T-cell (primary cell): ENCODE results near the gene LRRC2. TPM values are rescaled to one million over a fixed set of nuclear protein-coding genes. Genes with fewer than 3 reads are reported as not detected.

Experiments
- ATAC-seq, 4 experiments: fragments of 200-7000 bp in 3 of 4; fragments of 150-1000 bp in 1 of 4; cut with Tn5 transposase; replicated peaks in 1 of 4; 1 replicate in 3 of 4; 2 replicates in 1 of 4; pipeline ENCODE4 v1.10.0; 2021; ENCODE audit warnings: moderate library complexity in 3 of 4, mild to moderate bottlenecking in 2 of 4, moderate number of reproducible peaks in 1 of 4
- CTCF ChIA-PET, 2 donors: fragments of 300-600 bp; sonication (Branson Sonifier 250); formaldehyde crosslinking; loops; one replicate each; lab custom pipeline; 2022; ENCODE audit warnings: antibody characterized with exemption in 2 of 2; lab: Charles Lee
- POLR2A ChIA-PET, 2 donors: fragments of 300-600 bp; sonication (Branson Sonifier 250); formaldehyde crosslinking; loops; one replicate each; lab custom pipeline; 2022; ENCODE audit warnings: antibody characterized with exemption in 2 of 2; lab: Charles Lee
- DNase-seq, 35 experiments: peaks; one replicate each; pipeline versions ENCODE4 v3.0.0 to v3.0.0-alpha.2; 2013 to 2023
- H3K27ac ChIP-seq: one replicate; pipeline ENCODE4 v1.5.1; 2013; ENCODE audit warnings: low read length
- H3K27me3 ChIP-seq, 2 experiments: replicated peaks in 1 of 2; 1 replicate in 1 of 2; 2 replicates in 1 of 2; pipeline versions ENCODE4 v1.6.1 to v1.7.0; 2013; ENCODE audit warnings: low read length in 1 of 2, mixed read lengths in 1 of 2; ENCODE audit not compliant: control insufficient read depth in 2 of 2, insufficient read depth in 2 of 2; ENCODE audit errors: extremely low read depth in 1 of 2
- H3K36me3 ChIP-seq, 2 donors: 1 replicate in 1 of 2; 2 replicates in 1 of 2; pipeline versions ENCODE4 v1.6.1 to v1.7.0; 2013; ENCODE audit warnings: low read length in 1 of 2; ENCODE audit not compliant: control insufficient read depth in 2 of 2, insufficient read depth in 1 of 2; ENCODE audit errors: extremely low read depth in 1 of 2
- H3K4me1 ChIP-seq, 2 experiments: 1 replicate in 1 of 2; 2 replicates in 1 of 2; pipeline versions ENCODE4 v1.6.1 to v1.7.0; 2013; ENCODE audit warnings: low read length in 2 of 2, mixed read lengths in 1 of 2; ENCODE audit not compliant: insufficient read depth in 2 of 2, control insufficient read depth in 1 of 2; ENCODE audit errors: extremely low read depth in 1 of 2
- H3K4me3 ChIP-seq, 2 donors: 1 replicate in 1 of 2; 2 replicates in 1 of 2; pipeline versions ENCODE4 v1.5.1 to v1.7.0; 2013; ENCODE audit warnings: mild to moderate bottlenecking in 2 of 2, low read length in 1 of 2, moderate library complexity in 1 of 2; ENCODE audit not compliant: control insufficient read depth in 1 of 2; ENCODE audit errors: extremely low read depth in 1 of 2
- H3K9me3 ChIP-seq: 2 replicates; pipeline ENCODE4 v1.7.0; 2013
- H3K27ac Mint-ChIP-seq, 2 donors: one replicate each; pipeline ENCODE4 v1.8.0; 2020 to 2021; ENCODE audit warnings: mild to moderate bottlenecking in 2 of 2, mixed read lengths in 2 of 2
- H3K27me3 Mint-ChIP-seq, 2 donors: one replicate each; pipeline ENCODE4 v1.8.0; 2021 to 2022; ENCODE audit warnings: mixed read lengths in 2 of 2
- H3K36me3 Mint-ChIP-seq: one replicate; pipeline ENCODE4 v1.8.0; 2021; ENCODE audit warnings: mixed read lengths
- H3K4me1 Mint-ChIP-seq, 3 donors: one replicate each; pipeline ENCODE4 v1.8.0; 2020 to 2022; ENCODE audit warnings: mixed read lengths in 3 of 3, mild to moderate bottlenecking in 1 of 3
- H3K4me3 Mint-ChIP-seq, 3 donors: one replicate each; pipeline ENCODE4 v1.8.0; 2020 to 2022; ENCODE audit warnings: mild to moderate bottlenecking in 3 of 3, mixed read lengths in 3 of 3, moderate library complexity in 3 of 3
- H3K9me3 Mint-ChIP-seq, 3 donors: one replicate each; pipeline ENCODE4 v1.8.0; 2020 to 2022; ENCODE audit warnings: mixed read lengths in 3 of 3
- WGBS: methylation state at CpG from one replicate; pipeline ENCODE4 v1.1.5; 2013; ENCODE audit warnings: missing lambda C conversion rate; ENCODE audit not compliant: insufficient coverage; 5-methylcytosine and 5-hydroxymethylcytosine counted together
- total RNA-seq, 35 experiments: library from RNA in 6 of 35; stranded (reverse) in 6 of 35; fragments of 120-200 nt in 1 of 35; gene quantifications; one replicate each; pipeline versions ENCODE4 v1.2.1 to v1.2.4 and lab custom pipeline; 2013 to 2026

LRRC2 gene
- total RNA-seq, 5 donors from 2014 or later (not counting 1 experiment from before 2014, with no cell fraction given): 0.30 to 1.9 (median 1.0) TPM

DNA sequence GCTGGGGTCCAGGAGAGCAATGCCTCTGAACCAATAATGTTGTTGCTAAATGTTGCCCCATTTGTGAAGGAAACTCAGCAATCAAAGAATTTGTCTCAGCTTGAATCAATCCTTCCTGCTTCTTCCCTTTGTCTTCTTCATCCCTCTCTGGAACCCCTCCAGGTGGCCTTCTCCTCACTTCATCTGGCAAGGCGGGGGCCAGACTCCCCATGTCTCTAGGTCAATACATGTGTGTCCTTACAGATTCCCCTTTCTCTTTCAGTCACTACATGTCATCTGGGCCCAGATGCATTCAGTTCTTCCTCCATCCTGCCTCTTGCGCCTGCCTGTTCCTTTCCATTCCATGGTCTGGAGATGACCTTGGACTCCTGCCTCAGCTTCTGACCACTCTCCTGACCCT, 93.4 kb downstream of the LRRC2 start:
- peaks cover 0 to 33% of the 10 kb centered on the region in 2 experiments for H3K27me3 ChIP-seq

DNA sequence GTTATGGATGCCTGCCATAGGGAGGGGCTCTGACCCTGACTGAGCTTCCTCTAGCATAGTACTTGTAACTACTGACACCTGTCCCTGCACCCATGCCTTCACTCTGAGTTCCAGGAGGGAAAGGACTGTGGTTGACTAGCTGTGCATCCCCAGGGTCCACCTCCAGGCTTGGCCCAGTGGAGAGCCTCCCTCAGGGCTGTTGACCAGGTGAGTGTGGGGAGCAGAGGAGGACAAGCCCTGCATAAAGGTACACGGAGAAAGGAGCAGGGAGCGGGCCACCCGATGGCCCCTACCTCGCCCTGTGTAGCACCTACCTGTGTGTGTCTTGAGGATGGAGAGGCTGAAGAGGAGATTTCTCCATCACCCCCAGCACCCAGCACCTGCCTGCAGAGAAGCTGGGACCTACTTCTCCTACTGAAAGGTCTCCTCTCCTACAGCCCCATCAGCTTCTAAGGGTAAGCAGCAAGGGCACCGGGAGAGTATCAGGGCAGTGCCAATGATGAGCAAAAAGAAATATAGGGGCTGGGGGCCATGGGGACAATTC, 94.7 kb downstream of the LRRC2 start:
- Mint-ChIP-seq H3K9me3 (peaks cover 13 to 20% (median 13%) of the 10 kb centered on the region in 3 donors), H3K27ac (no peak overlapping the region), H3K4me3 (no peak overlapping the region), H3K27me3 (peaks cover 17 to 19% of the 10 kb centered on the region in 2 donors), H3K36me3 (no peaks in the 10 kb centered on the region), H3K4me1 (no peaks in the 10 kb centered on the region)
- Histone ChIP-seq H3K27me3 (peaks cover 0 to 35% of the 10 kb centered on the region in 2 experiments), H3K4me1 (no peaks in the 10 kb centered on the region), H3K27ac (no peak overlapping the region), H3K36me3 (no peaks in the 10 kb centered on the region), H3K9me3 (peaks cover 2% of the 10 kb centered on the region), H3K4me3 (no peak overlapping the region)
- DNase-seq: no peak
- CTCF ChIA-PET: no interaction called here
- WGBS: no CpG with 5 or more reads among the region's 5 CpGs
- POLR2A ChIA-PET: no interaction called here
- ATAC-seq: no peak

More for the DNA sequence above, 93.4 kb downstream of the LRRC2 start:
- H3K4me3 Mint-ChIP-seq: no peak overlapping the region
- peaks cover 23 to 24% of the 10 kb centered on the region in 2 donors for H3K27me3 Mint-ChIP-seq
- H3K4me1 ChIP-seq: no peaks in the 10 kb centered on the region
- ChIA-PET CTCF (no interaction called here), POLR2A (no interaction called here)
- peaks cover 2% of the 10 kb centered on the region for H3K9me3 ChIP-seq
- H3K36me3 Mint-ChIP-seq: no peaks in the 10 kb centered on the region
- no peak overlapping the region for H3K4me3 ChIP-seq
- no peak overlapping the region for H3K27ac Mint-ChIP-seq
- no peak overlapping the region for H3K27ac ChIP-seq
- no peak for ATAC-seq
- no peaks in the 10 kb centered on the region for H3K36me3 ChIP-seq
- 81% methylated on average over 2 of the region's 2 CpGs for WGBS
- H3K4me1 Mint-ChIP-seq: no peaks in the 10 kb centered on the region
- peaks cover 13 to 20% (median 13%) of the 10 kb centered on the region in 3 donors for H3K9me3 Mint-ChIP-seq
- no peak for DNase-seq

DNA sequence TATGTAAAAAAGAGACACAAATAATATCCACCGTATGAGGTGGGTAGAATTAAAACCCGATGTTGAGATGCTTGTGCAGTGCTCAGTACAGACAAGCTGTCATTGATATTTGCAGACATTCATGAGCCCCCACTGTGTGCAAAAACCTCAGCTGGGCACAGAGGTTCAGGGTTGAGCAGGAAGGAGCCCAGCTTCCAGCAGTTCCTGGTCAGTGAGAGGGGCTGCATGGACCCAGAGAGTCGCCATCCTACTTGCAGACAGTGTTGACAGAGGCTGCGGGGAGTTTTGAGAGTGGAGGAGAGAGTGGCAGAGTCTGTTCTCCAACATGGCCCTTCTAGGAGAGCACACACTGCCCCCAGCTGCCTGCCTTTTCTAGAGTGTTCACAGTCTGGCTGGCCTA, 95.3 kb downstream of the LRRC2 start:
- Histone ChIP-seq H3K27ac (no peak overlapping the region), H3K27me3 (peaks cover 0 to 35% of the 10 kb centered on the region in 2 experiments), H3K36me3 (no peaks in the 10 kb centered on the region), H3K4me1 (no peaks in the 10 kb centered on the region), H3K9me3 (peaks cover 2% of the 10 kb centered on the region), H3K4me3 (no peak overlapping the region)
- H3K4me1 Mint-ChIP-seq: no peaks in the 10 kb centered on the region
- peaks cover 20 to 22% of the 10 kb centered on the region in 2 donors for H3K27me3 Mint-ChIP-seq
- ChIA-PET CTCF (interaction anchor here in 1 of 2 donors (0.7 kb wide), 1 partner anchor 18 kb away, joined by 4 read pairs; no protein-coding TSS in a partner anchor), POLR2A (no interaction called here)
- 83% methylated on average over 1 of the region's 4 CpGs for WGBS
- ATAC-seq (no peak), DNase-seq (no peak)
- H3K36me3 Mint-ChIP-seq: no peaks in the 10 kb centered on the region
- peaks cover 13 to 20% (median 13%) of the 10 kb centered on the region in 3 donors for H3K9me3 Mint-ChIP-seq
- H3K27ac Mint-ChIP-seq: no peak overlapping the region
- no peak overlapping the region for H3K4me3 Mint-ChIP-seq

DNA sequence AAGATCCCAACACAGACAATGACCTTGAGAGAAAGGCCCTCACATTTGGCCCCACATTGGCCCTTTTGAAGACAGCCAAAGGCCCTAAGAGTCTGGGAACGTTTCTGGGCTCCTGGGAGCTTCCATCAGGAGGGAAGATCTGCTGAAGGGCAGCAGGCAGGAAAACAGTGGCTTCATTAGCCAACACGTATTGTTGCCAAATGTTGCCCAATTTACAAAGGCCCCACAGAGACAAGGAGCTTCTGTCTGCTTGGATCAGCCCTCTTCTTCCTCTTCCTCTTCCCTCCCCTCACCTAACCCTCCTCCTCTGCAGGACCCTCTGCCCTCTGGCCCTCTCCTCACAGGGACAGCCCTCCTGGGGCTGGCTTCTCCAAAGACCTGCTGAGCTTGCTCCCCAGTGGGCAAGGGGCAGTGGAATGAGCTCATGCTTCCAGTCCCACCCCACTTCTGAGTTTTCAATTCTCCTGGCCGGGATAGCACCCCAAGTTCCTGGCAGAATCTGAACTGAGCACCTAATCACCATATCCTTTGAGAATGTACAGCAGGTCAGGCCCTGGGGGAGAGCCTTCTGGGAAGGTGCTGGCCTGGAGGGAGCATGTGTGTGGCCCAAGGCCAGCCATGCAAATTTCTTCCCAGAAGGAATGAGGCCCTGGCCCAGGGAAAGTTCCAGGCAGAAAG, 96.3 kb downstream of the LRRC2 start:
- ATAC-seq (no peak), DNase-seq (no peak)
- Histone ChIP-seq H3K4me3 (no peak overlapping the region), H3K4me1 (peaks cover 0 to 1% of the 10 kb centered on the region in 2 experiments), H3K27me3 (peaks cover 0 to 40% of the 10 kb centered on the region in 2 experiments), H3K9me3 (peaks cover 2% of the 10 kb centered on the region), H3K27ac (no peak overlapping the region), H3K36me3 (no peaks in the 10 kb centered on the region)
- Mint-ChIP-seq H3K27me3 (peaks cover 27 to 29% of the 10 kb centered on the region in 2 donors), H3K9me3 (peaks cover 5 to 12% (median 5%) of the 10 kb centered on the region in 3 donors), H3K27ac (no peak overlapping the region), H3K4me1 (no peaks in the 10 kb centered on the region), H3K36me3 (no peaks in the 10 kb centered on the region), H3K4me3 (no peak overlapping the region)
- WGBS: 66% methylated on average over 2 of the region's 3 CpGs
- ChIA-PET POLR2A (no interaction called here), CTCF (interaction anchor here in 1 of 2 donors (0.7 kb wide), 1 partner anchor 19 kb away, joined by 4 read pairs; no protein-coding TSS in a partner anchor)

DNA sequence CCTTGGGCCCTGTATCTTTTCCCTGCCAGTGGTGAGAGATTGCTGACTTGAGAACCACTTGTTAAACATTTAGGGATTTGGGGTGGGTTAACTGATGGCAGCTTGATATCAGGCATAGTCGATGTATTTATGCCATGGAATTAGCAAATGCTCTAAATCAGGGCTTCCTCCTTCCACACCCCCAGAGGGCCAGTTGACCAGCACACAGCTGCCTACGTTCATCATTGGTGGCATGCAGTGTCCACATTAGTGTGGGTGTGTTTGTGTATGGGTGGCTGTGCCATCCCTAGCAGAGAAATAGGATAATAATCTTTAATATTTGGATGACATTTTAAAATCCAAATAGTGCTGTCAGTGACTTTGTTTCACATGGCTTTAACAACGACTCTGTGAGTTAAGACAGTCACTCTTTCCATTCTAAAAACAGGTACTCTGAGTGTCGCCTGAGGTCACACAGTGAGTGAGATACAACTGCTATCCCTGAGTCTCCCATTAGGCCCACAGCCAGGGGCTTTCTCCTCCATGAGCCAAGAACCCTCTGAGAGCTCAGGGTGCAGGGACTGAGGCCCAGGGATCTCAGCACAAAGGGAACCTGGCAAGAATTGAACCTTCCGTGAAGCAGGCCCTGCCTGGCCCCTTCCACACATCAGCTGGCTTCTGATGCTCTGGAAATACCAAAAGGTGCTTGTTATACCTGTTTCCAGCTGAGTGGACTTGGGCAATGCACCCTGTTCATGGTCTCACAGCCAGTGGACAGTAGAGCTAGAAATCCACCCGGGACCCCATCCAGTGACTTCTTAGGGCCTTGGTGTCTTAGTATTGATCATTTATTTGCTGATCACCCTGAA, 97.1 kb downstream of the LRRC2 start:
- Mint-ChIP-seq H3K9me3 (peaks cover 0 to 5% (median 2%) of the 10 kb centered on the region in 3 donors), H3K36me3 (no peaks in the 10 kb centered on the region), H3K4me1 (peaks cover 0 to 2% (median 0%) of the 10 kb centered on the region in 3 donors), H3K27ac (no peak overlapping the region), H3K4me3 (no peak overlapping the region), H3K27me3 (peaks cover 32 to 33% of the 10 kb centered on the region in 2 donors)
- Histone ChIP-seq H3K27ac (no peak overlapping the region), H3K9me3 (no peaks in the 10 kb centered on the region), H3K27me3 (peaks cover 0 to 48% of the 10 kb centered on the region in 2 experiments), H3K4me1 (peaks cover 0 to 5% of the 10 kb centered on the region in 2 experiments), H3K4me3 (no peak overlapping the region), H3K36me3 (no peaks in the 10 kb centered on the region)
- WGBS: 86% methylated on average over 2 of the region's 6 CpGs
- POLR2A ChIA-PET: no interaction called here
- ATAC-seq: no peak
- CTCF ChIA-PET: no interaction called here
- DNase-seq: no peak

DNA sequence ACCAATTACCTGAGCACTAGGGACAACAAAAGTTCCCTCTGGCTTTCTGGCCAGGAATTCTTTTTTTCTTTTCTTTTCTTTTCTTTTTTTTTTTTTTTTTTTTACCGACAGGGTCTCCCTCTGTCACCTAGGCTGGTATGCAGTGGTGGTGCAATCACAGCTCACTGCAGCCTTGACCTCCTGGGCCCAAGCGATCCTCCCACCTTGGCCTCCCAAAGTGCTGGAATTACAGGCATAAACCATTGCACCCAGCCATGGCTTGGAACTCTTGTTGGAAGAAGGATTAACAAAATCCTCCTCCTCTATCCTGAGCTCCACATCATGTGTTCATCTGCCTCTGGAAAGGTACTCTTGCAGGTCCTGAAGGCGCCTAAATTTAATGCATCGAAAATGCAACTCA, 98.5 kb downstream of the LRRC2 start:
- no peaks in the 10 kb centered on the region for H3K36me3 Mint-ChIP-seq
- no peak overlapping the region for H3K27ac ChIP-seq
- H3K4me3 Mint-ChIP-seq: no peak overlapping the region
- peaks cover 0 to 58% of the 10 kb centered on the region in 2 experiments for H3K27me3 ChIP-seq
- peaks cover 32 to 36% of the 10 kb centered on the region in 2 donors for H3K27me3 Mint-ChIP-seq
- ChIA-PET POLR2A (no interaction called here), CTCF (no interaction called here)
- WGBS: 100% methylated on average over 2 of the region's 4 CpGs
- H3K4me1 Mint-ChIP-seq: peaks cover 0 to 2% (median 0%) of the 10 kb centered on the region in 3 donors
- H3K27ac Mint-ChIP-seq: no peak overlapping the region
- no peak for ATAC-seq
- H3K4me3 ChIP-seq: no peak overlapping the region
- no peaks in the 10 kb centered on the region for H3K9me3 ChIP-seq
- H3K4me1 ChIP-seq: peaks cover 0 to 5% of the 10 kb centered on the region in 2 experiments
- H3K9me3 Mint-ChIP-seq: no peaks in the 10 kb centered on the region
- DNase-seq: no peak
- no peaks in the 10 kb centered on the region for H3K36me3 ChIP-seq
